WTC11 (cell line): ENCODE data around the gene PDE6G. TPM values are rescaled to one million over a fixed set of nuclear protein-coding genes. Genes with fewer than 3 reads are reported as not detected.

ENCODE experiments used
- ATAC-seq: fragments of 200-7000 bp; cut with Tn5 transposase; 2 replicates; pipeline ENCODE4 v1.10.0; 2021; ENCODE audit warnings: mild to moderate bottlenecking, moderate library complexity
- CTCF ChIA-PET: fragments of 300-600 bp; sonication (Branson Sonifier 250); formaldehyde crosslinking; loops from one replicate; lab custom pipeline; 2021; ENCODE audit warnings: antibody characterized with exemption; lab: Charles Lee
- POLR2A ChIA-PET: fragments of 350-600 bp; sonication (Branson Sonifier 250); formaldehyde crosslinking; loops from one replicate; lab custom pipeline; 2021; ENCODE audit warnings: antibody characterized with exemption; lab: Charles Lee
- DNase-seq: peaks from one replicate; pipeline ENCODE4 v3.0.0; 2021; ENCODE audit warnings: low spot score
- H3K27ac Mint-ChIP-seq: 2 replicates; pipeline ENCODE4 v1.8.0; 2021; ENCODE audit warnings: mixed read lengths
- H3K27me3 Mint-ChIP-seq: 2 replicates; pipeline ENCODE4 v1.8.0; 2021; ENCODE audit warnings: low read depth, mild to moderate bottlenecking, moderate library complexity, mixed read lengths
- H3K36me3 Mint-ChIP-seq: 2 replicates; pipeline ENCODE4 v1.8.0; 2021; ENCODE audit warnings: mixed read lengths
- H3K4me1 Mint-ChIP-seq: 2 replicates; pipeline ENCODE4 v1.8.0; 2022; ENCODE audit warnings: mixed read lengths
- H3K4me3 Mint-ChIP-seq: 2 replicates; pipeline ENCODE4 v1.8.0; 2021; ENCODE audit warnings: mild to moderate bottlenecking, moderate library complexity, mixed read lengths
- H3K9me3 Mint-ChIP-seq: 2 replicates; pipeline ENCODE4 v1.8.0; 2021; ENCODE audit warnings: mixed read lengths
- ATF2 ChIP-seq: sonication (generic); formaldehyde crosslinking; IDR thresholded peaks from 2 replicates; pipeline ENCODE4 v1.8.1; 2022; ENCODE audit warnings: low read depth, missing genetic modification reagents, borderline replicate concordance
- CDX4 ChIP-seq: fragments of 250-450 bp; sonication (Bioruptor Pico); IDR thresholded peaks from 2 replicates; pipeline ENCODE4 v1.9.0; 2021; ENCODE audit warnings: moderate library complexity, mild to moderate bottlenecking, inconsistent platforms, borderline replicate concordance
- CREM ChIP-seq: sonication (generic); formaldehyde crosslinking; IDR thresholded peaks from 2 replicates; pipeline ENCODE4 v1.8.1; 2022; ENCODE audit warnings: mild to moderate bottlenecking, missing genetic modification reagents, moderate library complexity
- E2F5 ChIP-seq: sonication (generic); formaldehyde crosslinking; IDR thresholded peaks from 2 replicates; pipeline ENCODE4 v1.8.1; 2022; ENCODE audit warnings: mild to moderate bottlenecking, moderate library complexity, missing genetic modification reagents
- ESRRA ChIP-seq: sonication (generic); formaldehyde crosslinking; IDR thresholded peaks from 2 replicates; pipeline ENCODE4 v1.8.1; 2022; ENCODE audit warnings: mild to moderate bottlenecking, missing genetic modification reagents, borderline replicate concordance
- FOXK1 ChIP-seq: sonication (generic); formaldehyde crosslinking; IDR thresholded peaks from 2 replicates; pipeline ENCODE4 v1.8.0; 2022; ENCODE audit warnings: mild to moderate bottlenecking, moderate library complexity, missing genetic modification reagents
- FOXP4 ChIP-seq: sonication (generic); formaldehyde crosslinking; IDR thresholded peaks from 2 replicates; pipeline ENCODE4 v1.8.0; 2022; ENCODE audit warnings: mild to moderate bottlenecking, missing genetic modification reagents
- IRF2 ChIP-seq: sonication (generic); formaldehyde crosslinking; IDR thresholded peaks from 2 replicates; pipeline ENCODE4 v1.8.0; 2022; ENCODE audit warnings: low read depth, missing genetic modification reagents, borderline replicate concordance
- NR3C1 ChIP-seq: sonication (generic); formaldehyde crosslinking; conservative IDR thresholded peaks from 2 replicates; pipeline ENCODE4 v1.8.1; 2023; ENCODE audit warnings: low read depth, mild to moderate bottlenecking, missing genetic modification reagents
- OVOL2 ChIP-seq: fragments of 250-450 bp; sonication (Bioruptor Pico); IDR thresholded peaks from 2 replicates; pipeline ENCODE4 v1.9.0; 2021; ENCODE audit warnings: mild to moderate bottlenecking, borderline replicate concordance
- RELA ChIP-seq: sonication (generic); formaldehyde crosslinking; IDR thresholded peaks from 2 replicates; pipeline ENCODE4 v1.8.1; 2022; ENCODE audit warnings: missing genetic modification reagents, mild to moderate bottlenecking, borderline replicate concordance
- TP53 ChIP-seq: sonication (generic); formaldehyde crosslinking; IDR thresholded peaks from 2 replicates; pipeline ENCODE4 v1.8.1; 2023; ENCODE audit warnings: mild to moderate bottlenecking, missing genetic modification reagents
- ZBTB21 ChIP-seq: sonication (generic); formaldehyde crosslinking; IDR thresholded peaks from 2 replicates; pipeline ENCODE4 v1.8.1; 2023; ENCODE audit warnings: mild to moderate bottlenecking, missing genetic modification reagents, borderline replicate concordance
- ZNF121 ChIP-seq: sonication (generic); formaldehyde crosslinking; IDR thresholded peaks from 2 replicates; pipeline ENCODE4 v1.8.0; 2023; ENCODE audit warnings: missing genetic modification reagents
- ZNF423 ChIP-seq: fragments of 250-450 bp; sonication (Bioruptor Pico); IDR thresholded peaks from 2 replicates; pipeline ENCODE4 v2.1.2; 2022; ENCODE audit warnings: mild to moderate bottlenecking, moderate library complexity
- ZNF532 ChIP-seq: fragments of 250-450 bp; sonication (Bioruptor Pico); IDR thresholded peaks from 2 replicates; pipeline ENCODE4 v1.9.0; 2021; ENCODE audit warnings: mild to moderate bottlenecking, borderline replicate concordance
- ZSCAN18 ChIP-seq: fragments of 250-450 bp; sonication (Bioruptor Pico); IDR thresholded peaks from 2 replicates; pipeline ENCODE4 v2.1.2; 2022; ENCODE audit warnings: mild to moderate bottlenecking, moderate library complexity
- total RNA-seq: library from RNA; stranded (reverse); gene quantifications from 3 replicates; pipeline ENCODE4 v1.2.3, GENCODE V29; 2021

Gene PDE6G
- total RNA-seq, 1 experiment from 2014 or later = 4.4 TPM

GRCh38 chr17:81615401-81615930 lies 40.9 kb downstream of the PDE6G start:
- DNase-seq (no peak), ATAC-seq (no peak)
- CTCF ChIA-PET = interaction anchor here (0.6 kb wide), 1 partner anchor 12 kb away, joined by 3 read pairs; no protein-coding TSS in a partner anchor
- Mint-ChIP-seq H3K9me3 (peaks cover 10% of the 10 kb centered on the region), H3K4me1 (no peaks in the 10 kb centered on the region), H3K36me3 (peaks cover 68% of the 10 kb centered on the region), H3K27me3 (no peaks in the 10 kb centered on the region), H3K4me3 (no peak overlapping the region), H3K27ac (no peak overlapping the region)
- TF ChIP-seq FOXP4 (no peak), ZSCAN18 (no peak)
- POLR2A ChIA-PET = no interaction called here

GRCh38 chr17:81612172-81612970 lies 44.0 kb downstream of the PDE6G start:
- H3K36me3 Mint-ChIP-seq = peaks cover 72% of the 10 kb centered on the region
- no peak overlapping the region for H3K27ac Mint-ChIP-seq
- peaks cover 7% of the 10 kb centered on the region for H3K9me3 Mint-ChIP-seq
- no peak for ATAC-seq
- POLR2A ChIA-PET = no interaction called here
- CTCF ChIA-PET = no interaction called here
- H3K27me3 Mint-ChIP-seq = no peaks in the 10 kb centered on the region
- H3K4me1 Mint-ChIP-seq = no peaks in the 10 kb centered on the region
- DNase-seq = no peak
- TF ChIP-seq CDX4 (CRISPR knock-in tag) = no peak
- no peak for TF ChIP-seq IRF2 (CRISPR knock-in tag)
- TF ChIP-seq TP53 = no peak
- no peak for TF ChIP-seq ZNF423
- no peak for TF ChIP-seq RELA
- TF ChIP-seq ESRRA (CRISPR knock-in tag) = no peak
- no peak for TF ChIP-seq CREM
- no peak for TF ChIP-seq ZSCAN18
- TF ChIP-seq NR3C1 (CRISPR knock-in tag) = no peak
- TF ChIP-seq ZNF121 (CRISPR knock-in tag) = no peak
- TF ChIP-seq OVOL2 (CRISPR knock-in tag) = no peak
- TF ChIP-seq ATF2 (CRISPR knock-in tag) = no peak
- TF ChIP-seq ZNF532 = no peak
- TF ChIP-seq ZBTB21 (CRISPR knock-in tag) = no peak
- TF ChIP-seq FOXK1 (CRISPR knock-in tag) = no peak
- no peak for TF ChIP-seq E2F5 (CRISPR knock-in tag)
- no peak overlapping the region for H3K4me3 Mint-ChIP-seq
